Activated CD8-positive, alpha-beta memory T cell treated with anti-CD3 and anti-CD28 coated beads, Interleukin-2, amount 50 U/mL, for 24 hours (primary cell): ENCODE data around the gene TRIM37.
"Not testable (repeated sequence)": the region's sequence is repeated elsewhere in the genome, so short reads cannot be mapped to it uniquely, and the experiment has no call there.

Source experiments
- DNase-seq: peaks from one replicate; pipeline ENCODE4 v3.0.0-alpha.2; 2020; ENCODE audit errors: extremely low read depth

TRIM37 gene

DNA sequence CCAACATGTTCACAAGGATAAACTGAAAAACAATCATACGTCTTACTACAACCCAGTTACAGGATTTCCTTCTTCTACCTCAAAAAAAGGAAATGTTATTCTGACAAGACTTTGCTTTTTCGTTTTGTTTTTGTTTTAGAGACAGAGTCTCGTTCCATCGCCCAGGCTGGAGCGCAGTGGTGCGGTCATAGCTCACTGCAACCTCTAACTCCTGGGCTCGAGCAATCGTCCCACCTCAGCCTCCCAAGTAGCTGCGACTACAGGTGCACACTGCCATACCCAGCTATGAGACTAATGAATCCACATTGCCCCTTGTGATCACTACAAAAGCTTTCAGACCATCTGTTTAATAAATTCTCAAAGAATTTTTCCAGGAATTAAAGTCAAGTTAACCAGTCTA is 8.8 kb upstream of the TRIM37 start:
- DNase-seq = no peak

DNA sequence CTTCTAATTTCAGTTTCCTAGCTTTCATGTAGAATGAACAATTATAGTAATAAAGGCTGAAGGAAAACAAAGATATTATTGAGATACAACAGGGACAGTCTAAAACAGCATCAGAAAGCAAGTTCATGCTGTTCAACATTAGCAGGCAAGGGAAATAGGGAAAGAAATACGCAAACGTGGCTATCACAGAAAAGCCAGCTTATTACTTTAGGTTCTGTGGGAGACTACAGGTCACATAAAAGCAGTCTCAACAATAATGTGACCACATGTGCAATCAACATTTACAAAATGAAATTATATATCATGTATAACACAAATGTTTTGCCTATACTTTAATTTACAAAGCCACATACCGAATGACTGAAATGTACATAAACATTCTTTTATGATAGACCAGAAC is 4.9 kb upstream of the TRIM37 start:
- no peak for DNase-seq

DNA sequence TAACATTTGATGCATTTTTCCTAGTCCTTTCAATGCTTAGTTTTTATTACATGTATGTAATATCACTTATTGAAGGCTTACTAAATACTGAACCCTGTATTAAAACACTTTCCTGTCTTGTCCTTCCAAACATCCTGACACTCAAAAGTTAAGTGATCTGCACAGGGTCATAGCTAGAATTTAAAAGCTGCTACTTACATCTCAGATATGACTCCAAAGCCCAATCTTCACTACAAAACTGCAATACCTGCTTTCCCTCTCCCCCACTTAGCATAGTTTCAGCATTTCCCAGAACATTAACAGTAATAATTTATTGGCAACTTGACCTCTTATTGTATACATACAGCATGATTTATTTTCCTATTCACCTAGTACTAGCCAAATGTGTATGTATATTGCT is 4.3 kb upstream of the TRIM37 start:
- no peak for DNase-seq

- no peak for DNase-seq
Measured at GRCh38 chr17:59108400-59109102, 1.9 kb upstream of the TRIM37 start.

GRCh38 chr17:59107306-59107670 is 608 bp upstream of the TRIM37 start:
- DNase-seq = no peak

GRCh38 chr17:59105852-59106462 is 723 bp downstream of the TRIM37 start:
- peak; percentile 32 for DNase-seq

- DNase-seq = no peak
Measured at GRCh38 chr17:59101178-59101577, 5.5 kb downstream of the TRIM37 start.

DNA sequence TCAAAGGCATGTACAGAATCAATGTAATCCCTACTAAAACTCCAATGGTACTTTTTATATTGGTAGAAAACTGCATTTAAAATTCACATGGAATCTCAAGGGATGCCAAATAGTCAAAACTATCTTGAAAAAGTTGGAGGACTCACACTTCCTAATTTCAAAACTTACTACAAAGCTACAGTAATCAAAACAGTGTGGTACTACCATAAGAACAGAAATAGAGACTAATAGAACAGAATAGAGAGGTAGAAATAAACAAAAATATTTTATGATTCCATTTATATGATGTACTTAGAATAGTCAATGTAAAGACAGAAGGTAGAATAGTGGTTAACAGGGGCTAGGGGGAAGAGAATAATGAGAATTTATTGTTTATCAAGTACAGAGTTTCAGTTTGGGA is 8.8 kb downstream of the TRIM37 start:
- no peak for DNase-seq

- DNase-seq = no peak
Measured at GRCh38 chr17:59094861-59095530, 11.7 kb downstream of the TRIM37 start.

DNA sequence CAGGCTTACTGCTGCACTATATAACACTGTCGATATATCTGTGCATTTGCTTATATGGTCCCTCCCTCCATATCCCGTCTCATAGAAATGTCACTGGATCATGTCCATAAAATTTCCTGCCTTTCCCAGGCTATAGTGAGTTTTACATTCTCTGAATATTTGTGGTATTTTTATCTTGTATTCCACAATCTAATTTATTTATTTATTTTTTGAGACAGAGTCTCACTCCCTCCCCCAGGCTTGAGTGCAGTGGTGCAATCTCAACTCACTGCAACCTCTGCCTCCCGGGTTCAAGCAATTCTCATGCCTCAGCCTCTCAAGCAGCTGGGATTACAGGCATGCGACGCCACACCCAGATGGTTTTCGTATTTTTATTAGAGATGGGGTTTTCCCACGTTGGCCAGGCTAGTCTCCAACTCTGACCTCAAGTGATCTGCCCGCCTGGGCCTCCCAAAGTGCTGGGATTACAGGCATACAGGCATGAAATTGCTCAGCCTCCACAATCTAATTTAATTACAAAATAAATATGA is 12.9 kb downstream of the TRIM37 start:
- no peak for DNase-seq

DNA sequence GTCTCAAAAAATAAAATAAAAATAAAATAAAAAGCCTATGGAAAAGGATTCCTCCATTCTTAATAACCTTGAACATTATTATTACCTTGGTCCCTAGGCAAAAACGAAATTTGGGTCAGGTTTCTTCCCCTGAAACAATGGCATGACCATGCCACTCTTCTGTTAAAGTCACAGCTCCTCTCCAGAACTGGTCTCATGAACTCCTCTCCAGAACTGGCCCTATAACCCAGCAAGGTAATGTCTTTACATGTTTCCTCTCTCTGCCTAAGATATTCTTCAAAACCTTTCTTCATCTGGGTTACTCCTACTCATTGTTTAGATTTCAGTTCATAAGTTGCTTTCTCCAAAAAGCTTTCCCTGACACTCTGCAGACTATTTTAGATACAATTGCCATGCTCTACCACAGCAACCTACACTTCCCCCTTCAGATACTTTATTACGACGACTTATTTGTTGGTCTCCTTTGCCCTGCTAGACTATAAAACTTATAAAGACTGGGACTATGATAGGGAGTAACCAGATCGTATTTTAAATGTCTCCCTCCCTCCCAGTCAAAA is 13.5 kb downstream of the TRIM37 start:
- no peak for DNase-seq

GRCh38 chr17:59090593-59090992 is 16.1 kb downstream of the TRIM37 start:
- not testable (repeated sequence) for DNase-seq

- no peak for DNase-seq
Measured at GRCh38 chr17:59084154-59084553, 22.5 kb downstream of the TRIM37 start.

DNA sequence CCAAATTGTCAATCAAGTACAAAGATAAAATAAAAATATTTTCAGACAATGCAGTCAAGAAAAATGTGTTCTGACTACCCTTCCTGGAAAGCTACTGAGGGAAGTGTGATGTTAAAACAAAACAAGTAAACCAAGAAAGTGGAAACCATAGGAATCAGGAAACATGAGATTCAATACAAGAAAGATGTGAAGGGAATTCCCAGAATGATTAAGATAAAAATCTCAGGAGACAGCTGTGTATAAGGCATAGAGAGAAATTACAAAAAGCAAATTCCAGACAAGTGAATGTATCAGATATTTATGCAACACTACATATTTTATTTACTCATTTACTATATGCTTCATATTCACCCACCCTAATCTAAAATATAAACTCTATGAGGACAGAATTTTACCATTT is 32.2 kb downstream of the TRIM37 start:
- DNase-seq = no peak

- DNase-seq = no peak
Measured at GRCh38 chr17:59073972-59074371, 32.7 kb downstream of the TRIM37 start.

DNA sequence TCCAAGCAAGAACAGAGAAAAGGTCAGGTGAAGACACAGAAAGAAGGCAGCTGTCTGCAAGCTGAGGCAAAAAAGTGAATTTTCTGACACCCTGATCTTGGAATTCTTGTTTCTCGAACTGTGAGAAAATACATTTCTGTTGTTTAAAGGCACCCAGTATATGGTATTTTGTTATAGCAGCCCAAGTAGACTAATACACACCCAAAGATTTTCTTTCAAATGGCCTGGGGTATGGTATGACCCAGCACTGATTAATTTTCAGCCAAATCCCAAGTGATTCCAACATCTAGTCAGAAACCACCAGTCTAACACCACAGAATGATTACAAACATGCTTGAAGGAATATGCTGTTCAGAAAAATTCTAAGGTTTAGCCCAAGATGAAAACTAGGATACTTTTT is 36.8 kb downstream of the TRIM37 start:
- no peak for DNase-seq

DNA sequence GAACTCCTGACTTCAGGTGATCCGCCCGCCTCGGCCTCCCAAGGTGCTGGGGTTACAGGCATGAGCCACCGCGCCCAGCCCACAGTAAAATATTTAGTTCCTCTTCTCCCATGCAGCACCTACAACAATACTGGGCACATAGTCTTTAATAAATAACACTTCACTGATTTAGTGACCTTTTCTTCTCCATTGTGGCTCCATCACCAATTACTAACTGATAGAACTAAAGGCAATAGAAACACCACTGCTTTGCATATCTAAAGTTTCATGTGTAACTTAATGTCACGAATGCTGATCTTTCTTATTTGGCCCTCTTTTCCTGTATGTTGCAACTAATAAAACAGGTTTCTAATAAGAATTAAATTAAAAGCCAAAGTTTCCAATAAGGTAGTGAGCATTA is 38.9 kb downstream of the TRIM37 start:
- DNase-seq = no peak

DNA sequence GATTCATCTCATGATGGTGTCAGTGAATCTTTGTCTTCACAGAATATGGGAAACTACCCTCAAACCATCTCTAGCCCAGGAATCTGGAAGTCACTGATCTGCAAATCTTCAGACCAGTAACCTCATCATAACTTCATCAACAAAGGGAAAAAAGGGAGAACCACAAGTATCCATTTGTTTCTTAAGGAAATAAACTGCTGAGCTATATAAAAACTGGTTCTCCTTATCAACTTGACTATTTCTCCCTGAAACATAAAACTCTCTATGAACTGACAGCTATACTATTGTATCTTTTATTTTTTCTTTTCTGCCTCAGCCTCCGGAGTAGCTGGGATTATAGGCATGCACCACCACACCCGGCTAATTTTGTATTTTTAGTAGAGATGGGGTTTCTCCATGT is 39.3 kb downstream of the TRIM37 start:
- no peak for DNase-seq

GRCh38 chr17:59062509-59062908 is 44.2 kb downstream of the TRIM37 start:
- no peak for DNase-seq

DNA sequence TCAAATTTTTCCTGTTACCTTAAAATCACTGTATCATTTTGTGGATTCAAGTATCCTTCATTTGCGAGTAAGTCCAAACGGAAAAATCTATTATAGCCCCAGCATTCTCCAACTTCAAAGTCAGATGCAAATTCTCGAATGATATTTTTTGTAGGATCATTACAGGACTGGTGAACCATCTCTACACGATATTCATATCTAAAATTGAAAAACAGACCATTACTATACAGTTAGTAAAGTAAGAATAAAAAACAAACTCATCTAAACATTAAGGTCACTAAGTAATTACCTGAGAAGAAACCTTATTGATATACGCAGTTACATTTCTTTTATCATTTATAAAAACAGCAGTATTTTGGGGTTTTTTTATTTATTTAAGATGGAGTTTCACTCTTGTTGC is 49.8 kb downstream of the TRIM37 start:
- DNase-seq = no peak

- no peak for DNase-seq
Measured at GRCh38 chr17:59049798-59050197, 56.9 kb downstream of the TRIM37 start.

- DNase-seq = no peak
Measured at GRCh38 chr17:59047616-59048015, 59.1 kb downstream of the TRIM37 start.

DNA sequence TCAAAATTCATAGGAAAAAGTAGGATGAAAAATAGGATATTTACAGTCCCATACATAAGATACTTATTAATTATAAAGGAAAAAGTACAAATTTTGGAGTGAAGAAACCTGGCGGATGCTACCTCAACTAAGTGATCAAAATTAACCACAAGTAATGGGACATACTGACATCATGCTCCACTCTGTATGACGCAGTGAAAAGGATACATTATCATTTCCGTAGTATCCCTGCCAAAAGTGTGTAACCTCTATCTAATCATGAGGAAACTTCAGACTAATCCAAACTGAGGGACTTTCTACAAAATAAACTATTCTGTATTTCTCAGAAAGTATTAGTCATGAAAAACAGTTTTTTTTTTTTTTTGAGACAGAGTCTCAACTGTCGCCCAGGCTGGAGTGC is 60.5 kb downstream of the TRIM37 start:
- no peak for DNase-seq
